RPMI7951 (cell line): ENCODE results near the gene SERGEF. TPM values are rescaled to one million over a fixed set of nuclear protein-coding genes. Genes with fewer than 3 reads are reported as not detected.
A peak's percentile ranks its signal among the peaks of the same experiment; 100 is the strongest.

Experiments used
- DNase-seq: peaks from one replicate; pipeline ENCODE4 v3.0.0-alpha.2; 2012; ENCODE audit warnings: low read depth
- total RNA-seq: library from RNA; depleted of rRNA; stranded (reverse); fragments of >200 nt; shearing (Covaris generic); gene quantifications from 2 replicates; pipeline ENCODE4 v1.2.3, GENCODE V29; 2014

SERGEF gene
- total RNA-seq, 1 experiment from 2014 or later = 15.6 TPM

- DNase-seq = no peak
Measured at GRCh38 chr11:17952487-17952886, 60.4 kb downstream of the SERGEF start.

DNA sequence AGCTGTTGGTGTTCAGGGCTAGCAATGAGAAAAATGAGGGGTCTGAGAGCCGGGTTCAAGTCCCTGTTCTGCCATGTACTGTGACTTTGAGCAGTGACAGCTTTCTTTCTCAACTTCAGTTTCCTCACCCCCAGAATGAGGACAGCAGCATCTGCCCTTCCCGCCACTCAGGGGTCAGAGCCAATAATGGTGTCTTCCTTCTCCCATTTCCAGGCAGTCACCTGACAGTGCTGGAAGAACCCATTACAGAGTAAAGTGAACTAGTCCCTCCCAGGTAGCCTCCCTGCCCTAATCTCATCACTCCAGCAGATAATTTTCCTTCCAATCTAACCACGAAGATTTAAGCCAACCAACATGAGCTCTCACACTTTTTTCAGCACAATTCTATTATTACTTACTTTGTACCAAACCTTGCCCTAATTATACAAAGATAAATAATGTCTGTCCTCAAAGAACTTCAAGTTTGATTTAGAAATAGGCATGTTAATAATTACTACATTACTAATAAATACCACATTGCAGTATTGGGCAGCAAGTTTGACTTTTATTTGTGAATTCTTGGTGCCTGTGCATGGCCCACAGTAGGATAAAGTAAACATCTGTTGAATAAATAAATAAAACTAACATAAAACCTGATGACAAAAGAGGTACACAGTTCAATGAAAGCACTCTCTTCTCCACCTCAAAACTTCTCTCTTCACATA, 61.0 kb downstream of the SERGEF start:
- DNase-seq = no peak

- DNase-seq = no peak
Measured at GRCh38 chr11:17950644-17951043, 62.2 kb downstream of the SERGEF start.

DNA sequence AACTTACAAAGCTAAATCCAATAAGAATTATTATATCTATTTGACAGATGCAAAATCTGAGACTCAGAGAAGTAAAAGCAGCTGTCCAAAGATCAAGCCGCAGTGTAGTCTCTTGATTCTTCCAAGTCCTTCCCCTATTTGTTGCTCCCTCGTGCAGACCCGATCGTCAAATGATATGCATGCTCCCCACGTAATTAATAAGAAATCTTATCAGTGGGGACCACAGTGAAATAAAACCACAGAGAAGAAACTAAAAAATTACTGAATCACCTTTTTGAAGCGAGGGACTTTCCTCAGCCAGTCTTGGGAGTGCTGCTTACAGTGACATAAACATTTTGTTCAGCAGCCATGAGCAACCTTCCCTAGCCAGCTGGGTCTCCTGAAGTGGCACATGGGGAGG, 64.6 kb downstream of the SERGEF start:
- DNase-seq = no peak

GRCh38 chr11:17939542-17939941, 73.3 kb downstream of the SERGEF start:
- no peak for DNase-seq

GRCh38 chr11:17936790-17937189, 76.1 kb downstream of the SERGEF start:
- no peak for DNase-seq

- DNase-seq = no peak
Measured at GRCh38 chr11:17934194-17934593, 78.7 kb downstream of the SERGEF start.

DNA sequence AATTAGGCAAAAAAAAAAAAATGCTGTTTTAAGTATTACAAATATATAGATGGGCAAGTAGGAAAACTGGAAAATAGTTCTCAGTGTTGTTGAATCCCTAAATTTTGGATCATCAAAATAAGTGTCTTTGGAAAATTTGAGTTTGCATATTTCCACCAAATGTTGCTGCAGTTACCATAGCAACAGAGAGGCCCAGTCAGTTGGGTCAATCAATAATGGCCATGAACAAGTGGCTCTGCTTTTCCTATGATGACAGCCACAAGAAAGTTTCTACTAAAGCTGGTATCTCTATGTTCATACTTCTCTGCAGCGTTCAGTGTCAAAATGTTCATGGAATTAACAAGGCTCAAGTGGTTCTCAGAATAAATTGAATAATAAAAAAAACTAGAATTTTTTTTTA, 79.1 kb downstream of the SERGEF start:
- DNase-seq = no peak

GRCh38 chr11:17932472-17932871, 80.4 kb downstream of the SERGEF start:
- no peak for DNase-seq

DNA sequence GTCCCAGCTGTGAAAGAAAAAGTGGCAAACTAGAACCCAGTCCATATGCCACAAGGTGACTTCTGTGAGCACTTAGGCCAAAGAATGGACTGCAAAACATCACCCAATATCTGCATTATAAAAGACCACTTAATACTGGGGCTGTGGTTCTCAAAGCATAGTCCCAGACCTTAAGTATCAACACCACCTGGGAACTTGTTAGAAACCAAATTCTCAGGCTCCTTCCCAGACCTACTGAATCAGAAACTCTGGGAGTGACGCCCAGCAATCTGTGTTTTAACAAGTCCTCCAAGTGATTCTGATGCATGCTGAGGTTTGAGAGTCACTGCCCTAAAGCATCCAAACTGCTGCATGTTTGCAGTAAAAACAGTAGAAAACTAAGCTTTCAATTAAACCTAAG, 81.3 kb downstream of the SERGEF start:
- DNase-seq = no peak

GRCh38 chr11:17930544-17931125, 82.2 kb downstream of the SERGEF start:
- DNase-seq = no peak

GRCh38 chr11:17929171-17929570, 83.7 kb downstream of the SERGEF start:
- no peak for DNase-seq

GRCh38 chr11:17927681-17928343, 85.0 kb downstream of the SERGEF start:
- no peak for DNase-seq

GRCh38 chr11:17927041-17927440, 85.8 kb downstream of the SERGEF start:
- no peak for DNase-seq

DNA sequence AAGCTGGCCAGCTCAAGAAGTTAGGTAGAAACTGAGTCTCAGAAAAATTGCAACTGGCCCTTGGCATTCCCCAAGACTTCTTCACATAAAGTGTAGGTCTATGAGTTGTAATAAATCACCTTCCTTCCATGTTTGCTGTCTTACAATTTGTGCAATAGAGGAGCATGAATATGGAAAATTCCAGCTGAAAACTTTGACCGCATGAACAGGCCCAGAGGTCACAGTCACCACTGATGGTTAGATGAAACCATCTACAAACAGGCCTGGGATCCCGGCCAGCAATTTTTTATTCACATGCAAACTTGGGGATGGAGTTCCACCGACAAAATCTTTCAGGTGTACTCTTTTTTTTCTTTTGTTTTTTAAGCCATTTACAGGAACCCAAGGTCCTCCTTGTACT, 88.1 kb downstream of the SERGEF start:
- peak; percentile 36 for DNase-seq

DNA sequence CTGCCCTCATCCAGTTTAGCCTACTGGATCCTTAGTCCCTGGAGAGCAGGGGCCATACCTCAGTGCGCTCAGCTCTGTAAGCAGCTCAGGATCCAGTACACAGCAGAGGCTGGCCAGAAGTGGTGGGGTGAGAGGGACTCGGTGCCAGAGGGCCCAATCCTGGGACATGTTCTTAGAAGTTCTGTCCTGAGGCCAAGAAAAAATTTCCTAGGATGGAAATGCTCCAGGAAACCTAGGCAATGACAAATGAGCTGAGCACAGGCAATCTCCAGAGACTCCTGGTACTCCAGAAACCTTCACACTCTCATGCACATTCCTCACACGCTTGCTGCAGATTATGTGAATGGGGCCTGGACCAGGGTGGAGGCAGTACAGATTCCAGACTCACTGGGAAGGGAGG, 89.6 kb downstream of the SERGEF start:
- DNase-seq = no peak

GRCh38 chr11:17922416-17922788, 90.4 kb downstream of the SERGEF start:
- no peak for DNase-seq

DNA sequence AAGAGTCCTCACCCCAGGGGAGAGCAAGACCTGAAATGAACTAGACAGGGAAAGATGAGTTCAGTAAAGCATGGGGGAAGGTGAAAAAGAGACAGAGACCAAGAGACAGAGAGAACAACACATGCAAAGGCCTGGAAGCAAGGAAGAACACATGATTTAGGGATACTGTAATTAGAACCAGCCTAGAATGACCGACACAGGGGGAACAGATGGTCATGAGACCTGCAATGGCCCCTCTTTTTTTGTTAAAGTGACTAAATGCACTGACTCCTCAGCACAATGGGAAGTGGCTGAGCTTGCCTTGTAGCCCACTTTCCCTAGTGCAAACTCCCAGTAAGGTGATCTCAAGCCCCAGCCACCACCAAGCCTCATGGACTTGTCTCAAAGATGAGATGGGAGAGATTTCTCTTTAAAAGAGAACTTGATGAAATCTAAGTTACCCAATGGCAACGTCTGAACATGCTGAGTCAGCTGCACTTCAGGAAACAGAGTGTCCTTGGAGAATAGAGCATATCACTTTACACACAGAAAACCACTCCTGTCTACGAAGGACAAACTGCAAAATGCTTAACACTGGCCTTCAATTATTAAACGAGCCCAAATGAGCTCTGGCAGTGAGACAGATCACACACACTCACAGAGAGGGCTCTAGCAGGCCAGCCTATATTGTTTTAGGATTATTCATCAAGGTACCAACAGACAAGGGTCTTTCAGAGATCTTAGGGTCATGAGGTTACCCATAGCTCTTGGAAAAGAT, 91.0 kb downstream of the SERGEF start:
- peak; percentile 25 for DNase-seq

DNA sequence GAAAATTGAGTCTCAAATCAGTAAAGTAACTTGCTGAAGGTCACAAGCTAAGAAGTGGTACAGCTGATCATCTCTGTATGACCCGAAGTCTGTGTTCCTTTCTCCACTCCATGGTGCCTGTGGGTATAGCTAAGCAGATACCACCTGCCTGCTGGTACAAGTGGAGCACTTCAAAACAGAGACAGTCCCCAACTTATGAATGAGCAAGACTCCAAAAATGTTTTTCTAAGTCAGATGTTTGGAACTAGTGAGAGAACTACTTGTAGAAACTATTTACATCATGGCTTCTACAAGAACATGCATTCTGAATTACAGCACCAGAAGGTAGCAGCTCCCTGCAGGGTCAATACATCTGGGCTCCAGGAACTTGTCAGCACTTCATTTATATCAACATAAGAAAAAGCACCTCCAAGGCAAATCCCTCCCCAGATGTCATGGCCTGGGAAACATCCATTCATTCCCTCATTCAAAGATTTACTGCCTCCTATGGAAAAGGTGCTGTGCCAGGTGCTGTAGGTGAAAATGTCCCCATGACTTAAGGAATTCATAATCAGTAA, 94.7 kb downstream of the SERGEF start:
- no peak for DNase-seq

DNA sequence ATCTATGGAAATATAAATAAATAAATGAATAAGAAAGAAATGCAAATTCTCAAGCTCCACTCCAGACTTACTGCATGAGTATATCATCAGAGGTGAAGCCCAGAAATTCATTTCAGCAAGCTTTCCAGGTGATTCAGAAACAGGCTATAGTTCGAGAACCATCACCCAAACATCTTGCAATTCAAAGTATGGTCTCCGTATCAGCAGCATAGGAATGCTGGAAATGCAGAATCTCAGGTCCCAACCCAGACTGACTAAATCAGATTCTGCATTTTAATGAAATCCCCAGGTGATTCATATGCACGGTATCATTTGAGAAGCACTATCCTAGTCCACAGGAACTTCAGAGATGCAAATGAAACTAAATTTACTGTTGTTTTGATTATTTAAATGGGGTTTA, 95.3 kb downstream of the SERGEF start:
- no peak for DNase-seq

- peak; percentile 8 for DNase-seq
Measured at GRCh38 chr11:17915500-17916143, 97.2 kb downstream of the SERGEF start.

GRCh38 chr11:17914957-17915356, 97.9 kb downstream of the SERGEF start:
- DNase-seq = no peak
